NCI-H2227 treated with DMSO at 0.1 percent for 48 hours (cell line): ENCODE data around the gene CARS2.
"Not testable (repeated sequence)": the region's sequence is repeated elsewhere in the genome, so short reads cannot be mapped to it uniquely, and the experiment has no call there.

Source experiments
- DNase-seq: peaks from one replicate; lab custom pipeline; 2025; lab: John Stamatoyannopoulos, UW

The CARS2 gene

DNA sequence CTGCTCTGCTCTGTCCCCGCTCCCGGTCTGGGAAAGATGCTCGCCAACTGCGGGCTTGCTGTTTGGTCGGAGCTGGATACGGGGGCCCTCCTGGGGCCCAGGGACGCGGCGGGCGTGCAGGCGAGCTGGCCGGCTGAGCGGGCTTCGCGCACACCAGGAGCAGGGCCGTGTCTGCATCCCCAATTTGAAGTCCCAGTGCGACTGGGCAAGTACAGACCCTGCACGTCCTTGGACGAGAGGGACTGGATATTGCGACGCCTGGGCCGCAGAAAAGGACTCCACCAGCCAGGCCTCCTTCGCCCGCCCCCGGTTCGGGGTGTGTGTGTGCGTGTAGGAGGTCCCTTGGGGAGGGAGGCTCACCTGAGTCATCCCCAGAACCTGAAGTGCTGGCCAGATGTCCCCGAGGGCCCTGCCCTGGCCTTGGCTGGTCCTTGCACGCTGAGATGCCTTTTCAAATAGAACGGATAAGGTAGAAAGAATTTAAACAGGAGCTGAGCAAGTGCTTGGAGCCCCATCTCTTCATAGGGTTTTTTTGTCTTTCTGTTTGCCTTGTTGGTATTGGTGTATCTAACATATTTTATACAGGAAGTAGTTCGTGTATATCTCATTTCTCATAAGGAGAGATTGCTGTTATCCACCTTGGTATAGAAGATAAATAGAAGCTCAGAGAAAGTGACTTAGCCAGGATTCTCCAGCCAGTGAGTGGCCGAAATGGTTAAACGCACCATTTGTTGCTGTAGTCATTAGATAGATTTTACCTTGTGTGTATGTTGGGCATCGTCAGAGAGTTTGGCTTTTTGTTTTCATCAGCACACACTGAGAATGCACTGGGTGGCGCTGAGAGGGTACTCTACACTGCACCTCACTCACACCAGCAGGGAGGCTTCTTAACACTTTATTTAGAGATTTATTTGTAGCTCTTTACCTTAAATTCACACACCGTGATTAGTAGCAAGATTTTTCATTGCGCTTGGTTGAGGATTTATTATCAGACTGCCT, 89.5 kb downstream of the CARS2 start:
- DNase-seq, result no peak

DNA sequence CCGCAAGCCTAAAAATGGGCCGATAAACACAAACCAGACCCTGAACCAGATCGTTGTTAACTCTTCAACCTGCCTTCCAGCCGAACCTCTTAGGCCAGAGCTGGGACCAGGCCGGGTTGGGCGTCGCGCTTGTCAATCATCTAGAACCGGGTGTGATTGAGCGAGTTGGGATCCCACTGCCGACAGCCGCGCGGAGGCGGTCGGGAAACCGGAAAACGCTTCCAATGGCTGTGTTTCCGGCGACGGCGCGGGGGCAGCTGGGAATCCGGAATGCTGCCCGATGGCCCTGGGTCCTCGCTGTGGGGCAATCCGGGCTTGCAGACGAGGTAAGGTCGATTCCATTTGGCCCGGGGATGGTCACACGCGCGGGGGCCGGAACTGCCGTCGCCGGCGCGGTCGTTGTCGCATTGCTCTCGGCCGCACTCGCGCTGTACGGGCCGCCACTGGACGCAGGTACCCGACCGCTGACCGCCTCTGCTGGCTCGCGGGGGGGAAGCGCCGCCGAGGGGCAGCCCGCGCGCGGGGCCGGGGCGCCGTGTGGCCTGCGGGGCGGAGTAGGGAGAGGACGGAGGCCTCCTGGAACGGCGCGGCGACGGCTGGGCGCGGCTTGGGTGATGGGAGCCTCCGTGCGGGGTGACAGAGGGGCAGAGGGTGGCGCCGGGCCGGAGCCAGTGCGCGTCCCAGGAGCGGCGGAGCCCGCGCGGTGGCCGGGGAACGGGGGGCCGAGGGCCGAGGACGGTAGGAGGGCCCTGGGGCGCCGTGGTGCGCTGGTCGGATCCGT, 90.4 kb downstream of the CARS2 start, which contains the start of gene NAXD:
TSS of gene NAXD (plus strand) at position 224 of the 781 bp plus-strand sequence. CDS start at position 281, 57 bp downstream.
- peak; percentile 90 for DNase-seq

DNA sequence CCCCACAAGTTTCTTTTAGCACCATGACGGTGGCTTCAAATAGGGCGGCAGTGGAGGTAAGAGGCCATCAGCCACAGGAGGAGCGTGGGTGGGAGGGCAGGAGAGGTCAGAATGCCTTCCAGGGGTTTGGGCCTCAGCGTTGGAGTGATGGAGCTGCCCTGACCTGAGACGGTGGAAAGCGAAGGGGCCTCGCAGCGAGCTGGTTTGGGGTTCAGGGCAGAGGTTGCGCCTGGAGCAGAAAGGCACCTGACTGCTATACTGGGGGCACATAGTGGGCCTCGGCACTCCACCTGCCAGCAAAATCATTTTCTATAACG, 91.0 kb downstream of the CARS2 start:
- DNase-seq, result no peak

DNA sequence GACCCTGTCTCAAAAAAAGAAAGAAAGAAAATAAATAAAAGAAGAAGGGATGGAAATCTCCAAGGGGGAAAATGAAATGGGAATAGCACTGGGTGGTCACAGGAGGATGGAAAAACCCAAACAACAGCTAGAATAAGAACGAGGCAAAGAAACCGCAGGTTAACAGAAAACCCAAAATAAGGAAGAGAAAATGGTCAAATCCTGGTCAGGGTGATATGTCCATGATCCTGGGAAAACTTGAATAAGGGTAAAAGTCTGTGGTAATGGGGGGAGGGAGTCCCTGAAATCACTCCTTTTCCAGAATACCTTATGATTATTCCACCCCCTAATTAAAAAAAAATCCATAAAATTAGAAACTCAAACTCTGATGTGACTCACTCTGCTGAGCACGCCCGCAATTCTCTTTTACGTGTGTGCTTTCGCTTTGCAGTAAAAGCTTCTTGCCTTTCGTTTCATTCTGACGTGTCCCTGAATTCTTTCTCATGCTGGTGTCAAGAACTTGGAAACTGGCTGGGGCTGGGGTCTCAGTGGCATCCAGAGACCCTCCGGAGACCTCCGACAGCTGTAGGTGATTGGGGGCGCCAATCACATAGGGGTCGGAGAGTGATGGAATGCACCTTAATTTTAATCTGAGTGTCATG, 94.8 kb downstream of the CARS2 start:
- no peak for DNase-seq

DNA sequence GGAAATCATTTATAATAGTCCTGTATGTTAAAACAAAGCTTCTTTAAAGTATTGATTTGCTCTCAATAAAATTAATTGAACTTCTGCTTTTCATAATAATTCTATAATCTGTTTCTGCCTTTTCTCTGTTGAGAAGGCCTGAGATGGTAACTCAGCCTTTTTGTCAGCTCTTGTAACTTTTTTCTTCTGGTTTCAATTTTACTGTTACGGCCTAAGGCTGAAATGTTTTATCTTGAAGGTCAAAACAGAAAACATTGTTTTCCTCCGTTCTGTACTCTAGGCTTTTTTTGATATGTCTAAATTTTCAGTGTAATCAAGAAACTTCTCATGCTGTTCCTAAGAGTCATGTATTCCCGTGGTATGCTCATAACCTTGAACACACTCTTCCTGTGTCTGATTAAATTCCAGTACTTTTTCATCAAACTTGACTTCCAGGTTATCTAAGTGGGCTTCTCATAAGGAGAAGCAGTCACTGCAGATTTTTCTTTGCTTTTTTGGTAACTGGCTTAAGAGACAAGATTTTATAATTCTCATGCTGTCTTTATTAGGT, 98.2 kb downstream of the CARS2 start:
- no peak for DNase-seq

DNA sequence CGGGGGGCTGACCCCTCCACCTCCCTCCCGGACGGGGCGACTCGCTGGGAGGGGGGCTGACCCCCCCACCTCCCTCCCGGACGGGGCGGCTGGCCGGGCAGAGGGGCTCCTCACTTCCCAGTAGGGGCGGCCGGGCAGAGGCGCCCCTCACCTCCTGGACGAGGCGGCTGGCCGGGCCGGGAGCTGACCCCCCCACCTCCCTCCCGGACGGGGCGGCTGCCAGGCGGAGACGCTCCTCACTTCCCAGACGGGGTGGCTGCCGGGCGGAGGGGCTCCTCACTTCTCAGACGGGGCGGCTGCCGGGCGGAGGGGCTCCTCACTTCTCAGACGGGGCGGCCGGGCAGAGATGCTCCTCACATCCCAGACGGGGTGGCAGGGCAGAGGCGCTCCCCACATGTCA, 99.6 kb downstream of the CARS2 start:
- not testable (repeated sequence) for DNase-seq

DNA sequence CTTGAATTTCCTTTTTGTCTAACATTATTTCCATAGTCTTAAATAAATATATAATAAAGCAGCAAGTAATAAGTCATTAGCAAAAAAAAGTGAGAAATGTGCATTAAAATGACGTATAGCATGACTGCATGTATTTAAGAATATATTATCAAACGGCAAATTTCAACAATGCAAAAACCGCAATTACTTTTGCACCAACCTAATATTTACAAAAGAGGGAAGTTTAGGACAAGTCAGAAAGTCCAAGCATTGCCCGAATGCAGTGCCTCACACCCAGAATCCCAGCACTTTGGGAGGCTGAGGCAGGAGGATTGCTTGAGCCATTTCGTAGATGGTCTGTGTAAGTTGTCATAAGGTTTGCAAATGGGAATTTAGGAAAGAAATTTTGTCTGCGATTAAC, 100.8 kb downstream of the CARS2 start:
- no peak for DNase-seq

DNA sequence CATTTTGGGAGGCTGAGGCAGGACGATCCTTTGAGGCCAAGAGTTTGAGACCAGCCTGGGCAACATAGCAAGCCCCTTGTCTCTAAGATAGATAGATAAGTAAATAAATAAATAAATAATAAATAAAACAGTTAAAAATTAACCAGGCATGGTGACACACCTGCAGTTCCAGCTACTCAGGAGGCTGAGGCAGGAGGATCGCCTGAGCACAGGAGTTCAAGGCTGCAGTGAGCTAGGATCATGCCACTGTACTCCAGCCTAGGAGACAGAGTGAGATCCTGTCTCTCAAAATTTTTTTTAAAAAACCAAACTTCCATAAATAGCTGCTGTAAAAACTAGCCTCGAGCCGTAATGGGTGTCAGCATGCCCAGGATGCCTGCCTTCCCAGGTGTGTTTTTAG, 104.9 kb downstream of the CARS2 start:
- DNase-seq, result no peak

DNA sequence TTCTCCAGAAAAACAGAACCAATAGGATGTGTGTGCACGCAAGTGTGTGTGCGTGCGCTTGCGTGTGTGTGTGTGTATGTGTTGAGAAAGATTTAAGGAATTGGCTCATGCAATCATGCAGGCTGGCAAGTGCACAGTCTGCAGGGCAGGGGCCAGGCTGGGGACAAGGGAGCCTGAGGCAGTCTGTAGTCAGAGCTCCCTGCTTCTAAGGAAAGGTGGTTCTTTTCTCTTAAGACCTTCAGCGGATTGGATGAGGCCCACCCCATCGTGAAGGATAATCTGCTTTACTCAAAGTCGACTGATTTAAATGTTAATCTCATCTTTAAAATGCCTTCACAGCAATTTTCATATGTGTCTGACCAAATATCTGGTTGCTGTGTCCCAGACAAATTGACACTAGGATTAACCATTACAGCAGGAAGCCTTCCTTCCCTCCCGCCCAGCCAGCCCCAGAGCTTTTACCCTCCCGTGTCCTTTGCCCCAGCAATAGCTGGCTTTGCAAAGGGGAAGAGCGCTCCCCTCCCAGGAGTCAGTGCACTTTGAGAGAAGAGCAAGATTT, 105.6 kb downstream of the CARS2 start:
- no peak for DNase-seq

DNA sequence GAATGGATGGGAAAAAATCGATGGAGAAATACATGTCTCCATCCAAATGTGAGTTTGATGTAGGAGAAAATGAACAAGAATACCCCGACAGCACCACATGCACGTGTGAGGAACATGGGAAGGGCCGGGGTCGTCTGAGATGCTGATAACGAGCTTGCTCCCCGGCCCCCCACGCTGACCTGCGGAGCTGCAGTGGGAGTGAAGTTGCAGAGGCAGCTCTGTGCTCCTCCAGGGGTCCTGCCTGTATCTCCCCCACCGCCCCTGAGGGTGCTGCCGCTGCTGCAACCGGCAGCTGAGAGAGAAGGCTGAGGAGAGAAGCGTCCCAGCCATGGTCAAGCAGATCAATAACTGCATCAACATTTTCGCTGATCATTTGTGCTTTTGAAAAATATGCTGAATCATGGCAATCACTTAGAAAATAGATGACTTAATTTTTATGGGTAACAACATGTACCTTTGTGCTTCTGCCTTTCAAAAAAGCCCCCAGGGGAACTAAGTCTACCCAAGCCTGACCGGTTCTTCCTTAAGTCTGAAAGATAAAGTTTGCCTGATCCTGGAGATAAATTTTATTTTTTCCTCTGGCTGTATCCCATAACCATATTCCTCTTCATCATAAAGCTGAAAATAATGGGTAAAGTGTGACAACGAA, 108.8 kb downstream of the CARS2 start:
- no peak for DNase-seq

DNA sequence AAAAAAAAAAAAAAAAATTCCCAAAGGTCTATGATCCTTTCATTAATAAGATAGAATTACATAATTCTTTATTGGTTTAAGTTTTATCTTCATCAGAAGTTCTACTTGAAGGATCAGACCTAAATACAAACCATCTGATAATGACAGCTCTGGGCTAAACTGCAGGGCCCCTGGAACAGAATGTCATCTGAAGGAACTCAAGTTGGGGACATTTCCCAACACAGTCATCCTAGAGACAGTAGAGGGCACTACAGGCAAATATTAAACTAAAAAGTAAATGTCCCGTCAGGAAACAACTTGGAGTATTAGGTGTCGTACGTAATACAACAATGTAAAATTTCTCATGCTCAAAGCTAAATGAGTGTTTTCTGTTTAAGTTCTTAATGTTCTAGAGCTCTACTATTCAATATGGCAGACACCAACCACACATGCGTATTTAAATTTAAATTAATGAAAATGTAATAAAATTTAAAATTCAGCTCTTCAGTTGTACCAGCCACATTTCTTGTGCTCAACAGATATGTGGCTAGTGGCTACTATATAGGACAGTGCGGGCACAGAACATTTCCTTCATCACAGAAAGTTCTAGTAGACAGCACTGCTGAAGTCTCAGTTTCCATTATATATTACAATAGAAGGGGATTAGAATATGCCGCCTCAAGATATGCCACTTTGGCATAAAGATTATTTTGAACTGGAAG, 112.3 kb downstream of the CARS2 start:
- DNase-seq, result no peak

DNA sequence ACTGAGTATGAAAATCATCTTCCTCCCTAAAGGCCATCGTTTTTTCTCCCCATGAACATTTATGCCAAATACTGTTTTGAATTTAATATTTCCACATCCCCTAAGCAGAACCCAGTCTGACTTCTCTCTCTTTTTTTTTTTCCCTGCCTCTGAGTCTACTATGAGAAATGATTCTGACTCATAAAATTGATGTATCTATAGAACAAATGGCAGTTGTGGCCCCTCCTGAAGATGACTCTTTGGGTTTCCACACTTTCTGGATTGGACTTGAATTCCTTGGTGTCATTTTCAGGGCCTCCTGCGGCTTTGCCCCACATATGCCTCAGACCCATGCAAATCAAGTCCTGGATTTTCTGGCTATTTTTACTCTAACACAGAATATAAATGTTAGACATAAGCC, 113.3 kb downstream of the CARS2 start:
- no peak for DNase-seq
